DMS79 treated with DMSO at 0.1 percent for 48 hours (cell line): ENCODE results near the gene HSD17B3.
"Not testable (repeated sequence)": the region's sequence is repeated elsewhere in the genome, so short reads cannot be mapped to it uniquely, and the experiment has no call there.

Source experiments
- DNase-seq: peaks from one replicate; lab custom pipeline; 2025; lab: John Stamatoyannopoulos, UW

Gene HSD17B3

GRCh38 chr9:96193236-96193755 is 108.7 kb downstream of the HSD17B3 start:
- DNase-seq: no peak

DNA sequence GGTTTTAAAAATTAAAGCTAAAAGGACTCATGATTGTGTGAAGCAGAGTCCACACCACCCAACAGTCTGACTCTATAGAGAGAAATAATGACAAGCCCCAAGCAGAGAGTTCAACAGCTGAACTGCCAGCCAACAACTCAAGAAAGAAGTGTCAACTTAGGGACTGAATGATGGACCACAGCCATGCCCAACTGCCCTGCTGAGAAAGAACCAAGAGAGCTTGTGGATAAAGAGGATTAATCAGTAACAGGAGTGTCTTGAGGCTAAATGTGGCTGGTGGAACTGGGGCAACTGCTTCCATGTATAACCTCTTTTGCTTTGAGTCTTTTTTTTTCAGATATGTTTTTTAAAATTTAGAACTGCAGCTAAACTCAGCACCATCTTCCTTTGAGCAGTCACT is 109.3 kb downstream of the HSD17B3 start:
- no peak for DNase-seq

- no peak for DNase-seq
Observed at GRCh38 chr9:96189995-96190394, 112.0 kb downstream of the HSD17B3 start.

DNA sequence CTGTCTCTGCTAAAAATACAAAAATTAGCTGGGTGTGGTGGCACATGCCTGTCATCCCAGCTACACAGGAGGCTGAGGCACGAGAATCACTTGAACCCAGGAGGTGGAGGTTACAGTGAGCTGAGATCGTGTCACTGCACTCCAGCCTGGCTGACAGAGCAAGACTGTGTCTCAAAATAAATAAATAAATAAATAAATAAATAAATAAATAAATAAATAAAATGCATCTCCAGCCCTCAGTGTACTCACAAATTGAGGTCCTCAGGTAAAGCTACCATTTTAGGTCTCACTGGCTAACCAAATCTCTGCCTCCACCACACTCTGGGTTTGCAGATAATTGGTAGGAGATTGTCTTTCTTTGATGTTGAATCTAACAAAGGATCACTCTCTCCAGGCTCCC is 112.4 kb downstream of the HSD17B3 start:
- DNase-seq: not testable (repeated sequence)

DNA sequence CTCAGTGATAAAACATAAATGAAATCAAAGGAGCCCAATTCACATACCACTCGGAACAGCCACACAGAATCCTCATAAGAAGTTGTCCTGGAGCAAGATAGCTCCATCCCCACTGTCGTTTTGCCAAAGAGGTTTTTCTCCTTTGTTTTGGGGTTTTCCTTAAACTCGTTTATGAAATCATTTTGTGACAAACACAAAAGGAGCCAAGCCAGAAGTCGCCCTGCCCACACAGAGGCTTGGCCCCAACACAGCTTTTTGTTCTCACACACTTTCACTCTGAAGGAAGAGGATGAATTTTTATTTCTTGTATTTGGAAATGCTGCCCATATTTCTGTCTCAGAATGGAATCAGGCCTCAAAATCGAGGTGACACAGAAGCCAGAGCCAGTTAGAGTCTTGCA is 113.4 kb downstream of the HSD17B3 start:
- DNase-seq: no peak

DNA sequence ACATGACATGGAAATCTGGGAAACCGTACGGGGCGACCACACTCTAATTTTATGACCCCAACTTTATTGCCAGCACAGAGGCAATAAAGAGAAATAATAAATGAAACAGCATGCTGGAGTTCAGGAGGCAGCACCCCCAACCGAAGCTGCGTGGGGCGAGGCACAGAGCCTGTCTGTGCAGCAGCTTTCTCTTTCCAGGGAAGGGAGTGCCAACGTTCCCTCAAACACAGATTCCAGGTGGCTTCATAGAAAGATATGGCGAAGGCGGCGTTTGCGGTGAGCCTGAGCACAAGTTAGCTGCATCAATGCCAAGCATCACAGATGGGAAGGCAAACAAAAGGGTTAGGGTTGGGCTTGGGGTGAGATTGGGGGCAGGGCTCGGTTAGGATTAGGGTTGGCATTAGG is 114.8 kb downstream of the HSD17B3 start:
- no peak for DNase-seq

- peak; percentile 11 for DNase-seq
Observed at GRCh38 chr9:96186591-96187011, 115.4 kb downstream of the HSD17B3 start.

GRCh38 chr9:96185518-96186156 is 116.3 kb downstream of the HSD17B3 start:
- DNase-seq: no peak
